Testis (tissue), 5 donors: Measurements from ENCODE around the gene DAB2. TPM values are rescaled to one million over a fixed set of nuclear protein-coding genes. Genes with fewer than 3 reads are reported as not detected.

Experiments used
- DNase-seq: peaks from one replicate; pipeline ENCODE4 v3.0.0-alpha.2; 2019
- H3K27ac ChIP-seq, 2 donors: fragments of 200-600 bp; sonication (generic); one replicate each; pipeline ENCODE4 v1.5.1; 2019
- H3K27me3 ChIP-seq: fragments of 200-600 bp; sonication (generic); one replicate; pipeline ENCODE4 v1.5.1; 2019
- H3K36me3 ChIP-seq: fragments of 200-600 bp; sonication (generic); one replicate; pipeline ENCODE4 v1.5.1; 2017; ENCODE audit warnings: low read depth; ENCODE audit errors: missing control alignments
- H3K4me1 ChIP-seq: fragments of 200-600 bp; sonication (generic); one replicate; pipeline ENCODE4 v1.5.1; 2019
- H3K4me3 ChIP-seq, 2 donors: fragments of 200-600 bp; sonication (generic); one replicate each; pipeline ENCODE4 v1.5.1; 2017 to 2019
- H3K9me3 ChIP-seq: fragments of 200-600 bp; sonication (generic); one replicate; pipeline ENCODE4 v1.5.1; 2017
- CTCF ChIP-seq, 3 experiments: fragments of 450-650 bp in 2 of 3; fragments of 200-600 bp in 1 of 3; sonication (generic) in 1 of 3; IDR thresholded peaks; one replicate each; pipeline ENCODE4 v1.5.1; 2016 to 2019; ENCODE audit warnings: antibody characterized with exemption in 3 of 3, mild to moderate bottlenecking in 2 of 3, moderate library complexity in 1 of 3
- POLR2A ChIP-seq: fragments of 450-650 bp; IDR thresholded peaks from one replicate; pipeline ENCODE4 v1.6.1; 2017; ENCODE audit warnings: antibody characterized with exemption, mild to moderate bottlenecking, moderate library complexity
- WGBS, 2 donors: methylation state at CpG; one replicate each; pipeline ENCODE4 v1.1.5; 2018; 5-methylcytosine and 5-hydroxymethylcytosine counted together
- intact Hi-C: fragments of 100-400 bp; cut with DNase I; formaldehyde crosslinking; loops from one replicate; pipeline ENCODE4 v1.15.1; 2023; ENCODE audit warnings: low total_unique reads
- long read RNA-seq, 2 donors: transcript quantifications; one replicate each; lab custom pipeline, GENCODE V29; 2026
- polyA plus RNA-seq: library from polyadenylated mRNA; stranded (reverse); fragments of 350-450 nt; fragmentation: Illumina TruSeq; extraction: RNeasy Lipid Tissue Mini Kit (QIAGEN cat#74804); gene quantifications from one replicate; pipeline ENCODE4 v1.2.3, GENCODE V29; 2014; ENCODE audit warnings: low read depth, low replicate concordance; ENCODE audit not compliant: insufficient read depth
- total RNA-seq, 2 donors: library from RNA; depleted of rRNA; stranded (reverse); fragments of >200 nt; gene quantifications; one replicate each; pipeline ENCODE4 v1.2.3, GENCODE V29; 2016

Gene DAB2
- total RNA-seq: 10 to 100 TPM; 12.9 to 56.2 TPM
- polyA plus RNA-seq: 29.7 TPM
- long read RNA-seq, donor 1, full-length matches to known transcripts: 2 of 16 reads
- long read RNA-seq, donor 1, partial matches to known transcripts: 14 of 16 reads
- long read RNA-seq, donor 1, other reads (novel, unspliced or antisense): 0 of 16 reads
- long read RNA-seq, donor 2: 0 reads

GRCh38 chr5:39424736-39425637 lies at the start of gene DAB2:
TSS of gene DAB2 (minus strand) at chr5:39424980. CDS start at chr5:39394320, 30,660 bp downstream.
- TF ChIP-seq POLR2A (no peak), CTCF (IDR thresholded peaks at IDR 0.05) (peak; percentile 7 to 38 (median 26))
- Histone ChIP-seq H3K27ac (peak within 1 kb of the TSS; percentile 73 to 82), H3K4me3 (peak within 1 kb of the TSS; percentile 64 to 77), H3K27me3 (no peaks in the 10 kb centered on the region), H3K4me1 (peaks cover 32% of the 10 kb centered on the region), H3K9me3 (no peaks in the 10 kb centered on the region), H3K36me3 (no peaks in the 10 kb centered on the region)
- WGBS, 2 donors: 0 to 1% methylated on average over 45 to 53 of the region's 53 CpGs
- intact Hi-C loops: no loop called here
- peak; percentile 85 for DNase-seq

GRCh38 chr5:39473156-39473775 lies 48.5 kb upstream of the DAB2 start:
- Histone ChIP-seq H3K4me1 (no peaks in the 10 kb centered on the region), H3K4me3 (no peak overlapping the region), H3K36me3 (no peaks in the 10 kb centered on the region), H3K27ac (no peak overlapping the region), H3K27me3 (no peaks in the 10 kb centered on the region), H3K9me3 (no peaks in the 10 kb centered on the region)
- intact Hi-C loops: no loop called here
- no peak for DNase-seq
- TF ChIP-seq CTCF (IDR thresholded peaks at IDR 0.05): no peak
- TF ChIP-seq POLR2A: no peak
- WGBS, 2 donors: 49 to 59% methylated on average over 3 of the region's 3 CpGs

- WGBS, 2 donors: 61 to 91% methylated on average over 3 of the region's 3 CpGs
- intact Hi-C loops: no loop called here
- TF ChIP-seq CTCF (IDR thresholded peaks at IDR 0.05) (no peak), POLR2A (no peak)
- Histone ChIP-seq H3K4me1 (no peaks in the 10 kb centered on the region), H3K36me3 (no peaks in the 10 kb centered on the region), H3K4me3 (no peak overlapping the region), H3K27me3 (no peaks in the 10 kb centered on the region), H3K27ac (no peak overlapping the region), H3K9me3 (no peaks in the 10 kb centered on the region)
- DNase-seq: no peak
These were observed 47.2 kb upstream of the DAB2 start for GRCh38 chr5:39471836-39472508.

GRCh38 chr5:39470811-39471210 lies 46.0 kb upstream of the DAB2 start:
- H3K4me3 ChIP-seq: no peak overlapping the region
- no peak for TF ChIP-seq CTCF (IDR thresholded peaks at IDR 0.05)
- no peak for TF ChIP-seq POLR2A
- H3K9me3 ChIP-seq: no peaks in the 10 kb centered on the region
- no peaks in the 10 kb centered on the region for H3K4me1 ChIP-seq
- H3K36me3 ChIP-seq: no peaks in the 10 kb centered on the region
- intact Hi-C loops: no loop called here
- 84 to 100% methylated on average over 2 of the region's 2 CpGs for WGBS, 2 donors
- no peaks in the 10 kb centered on the region for H3K27me3 ChIP-seq
- no peak overlapping the region for H3K27ac ChIP-seq
- no peak for DNase-seq
